ENCODE data around the gene SHANK1. TPM values are rescaled to one million over a fixed set of nuclear protein-coding genes. Genes with fewer than 3 reads are reported as not detected.

SHANK1 gene
- total and polyA plus RNA-seq, 11 donors: 0.03 to 2.1 (median 0.44) TPM; not detected in 1

DNA sequence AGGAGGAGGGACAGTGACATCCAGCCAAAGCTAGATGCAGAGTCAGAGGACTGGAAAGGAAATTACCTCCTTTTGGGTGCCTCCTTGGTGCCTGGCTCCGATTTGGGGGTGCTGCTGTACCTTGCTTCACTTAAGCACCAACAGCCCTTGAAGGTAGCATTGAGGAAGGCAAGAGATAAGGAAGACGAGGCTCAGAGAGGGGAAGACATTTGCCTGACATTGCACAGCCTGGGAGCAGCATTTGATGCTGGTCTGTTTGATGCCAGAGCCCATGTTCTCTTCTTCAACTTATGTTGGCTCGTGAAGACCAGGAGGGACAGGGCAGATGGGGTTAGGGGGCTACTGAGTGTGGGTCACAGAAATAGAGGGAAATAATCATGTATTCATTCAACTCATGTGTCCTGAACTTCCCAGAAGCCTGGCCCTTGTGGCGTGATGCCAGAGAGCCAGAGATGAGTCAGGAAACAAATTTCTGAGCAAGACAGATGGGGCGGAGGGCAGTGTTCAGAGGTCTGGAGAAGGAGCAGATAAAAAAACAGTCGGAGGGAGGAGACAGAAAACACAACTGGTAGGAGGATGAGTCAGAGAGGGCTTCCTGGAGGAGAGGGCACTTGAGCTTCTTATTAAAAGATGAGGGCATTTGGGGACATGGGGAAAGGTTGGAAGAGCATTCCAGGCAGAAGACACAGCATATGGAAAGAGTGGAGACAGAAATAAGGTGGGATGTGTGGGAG is 73.4 kb downstream of the SHANK1 start:
- no peak for ATAC-seq
- Histone ChIP-seq H3K9me3 (no peaks in the 10 kb centered on the region), H3K4me3 (no peak overlapping the region), H3K36me3 (no peaks in the 10 kb centered on the region), H3K27me3 (peaks cover 0 to 57% (median 13%) of the 10 kb centered on the region in 9 donors), H3K4me1 (no peaks in the 10 kb centered on the region), H3K27ac (no peak overlapping the region)
- no peak for DNase-seq
- TF ChIP-seq POLR2A (IDR thresholded peaks at IDR 0.05): no peak
- TF ChIP-seq, protein P1, sequence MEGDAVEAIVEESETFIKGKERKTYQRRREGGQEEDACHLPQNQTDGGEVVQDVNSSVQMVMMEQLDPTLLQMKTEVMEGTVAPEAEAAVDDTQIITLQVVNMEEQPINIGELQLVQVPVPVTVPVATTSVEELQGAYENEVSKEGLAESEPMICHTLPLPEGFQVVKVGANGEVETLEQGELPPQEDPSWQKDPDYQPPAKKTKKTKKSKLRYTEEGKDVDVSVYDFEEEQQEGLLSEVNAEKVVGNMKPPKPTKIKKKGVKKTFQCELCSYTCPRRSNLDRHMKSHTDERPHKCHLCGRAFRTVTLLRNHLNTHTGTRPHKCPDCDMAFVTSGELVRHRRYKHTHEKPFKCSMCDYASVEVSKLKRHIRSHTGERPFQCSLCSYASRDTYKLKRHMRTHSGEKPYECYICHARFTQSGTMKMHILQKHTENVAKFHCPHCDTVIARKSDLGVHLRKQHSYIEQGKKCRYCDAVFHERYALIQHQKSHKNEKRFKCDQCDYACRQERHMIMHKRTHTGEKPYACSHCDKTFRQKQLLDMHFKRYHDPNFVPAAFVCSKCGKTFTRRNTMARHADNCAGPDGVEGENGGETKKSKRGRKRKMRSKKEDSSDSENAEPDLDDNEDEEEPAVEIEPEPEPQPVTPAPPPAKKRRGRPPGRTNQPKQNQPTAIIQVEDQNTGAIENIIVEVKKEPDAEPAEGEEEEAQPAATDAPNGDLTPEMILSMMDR (IDR thresholded peaks at IDR 0.05): no peak
- 31 to 47% (median 38%) methylated on average over 6 of the region's 6 CpGs for WGBS, 4 donors
- intact Hi-C loops (cut with DNase I): no loop called here

DNA sequence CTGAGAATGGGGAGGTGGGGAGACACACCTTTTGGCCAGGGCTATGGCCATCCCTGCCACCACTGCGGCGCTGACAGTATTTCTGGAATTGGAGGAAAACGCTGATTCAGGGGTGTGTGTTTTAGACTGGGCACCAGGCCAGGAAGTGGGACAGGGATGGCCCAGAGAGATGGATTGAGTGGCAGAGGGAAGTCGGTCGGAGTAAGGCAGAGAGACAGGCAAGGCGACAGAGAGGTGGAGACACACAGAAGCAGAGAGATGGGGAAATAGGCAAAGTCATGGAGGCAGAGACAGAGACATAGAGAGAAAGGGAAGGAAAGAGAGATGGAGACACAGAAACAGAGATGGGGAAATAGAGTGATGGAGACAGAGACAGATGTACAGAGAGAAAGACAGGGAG is 74.5 kb downstream of the SHANK1 start:
- Histone ChIP-seq H3K9me3 (no peaks in the 10 kb centered on the region), H3K36me3 (no peaks in the 10 kb centered on the region), H3K27ac (no peak overlapping the region), H3K27me3 (peaks cover 0 to 65% (median 18%) of the 10 kb centered on the region in 9 donors), H3K4me3 (no peak overlapping the region), H3K4me1 (no peaks in the 10 kb centered on the region)
- 61 to 71% (median 67%) methylated on average over 6 of the region's 6 CpGs for whole genome bisulfite sequencing, 4 donors
- no peak for TF ChIP-seq POLR2A (IDR thresholded peaks at IDR 0.05)
- TF ChIP-seq, protein P1 (IDR thresholded peaks at IDR 0.05): no peak
- DNase-seq (no peak), ATAC-seq (no peak)
- intact Hi-C loops (cut with DNase I): no loop called here

DNA sequence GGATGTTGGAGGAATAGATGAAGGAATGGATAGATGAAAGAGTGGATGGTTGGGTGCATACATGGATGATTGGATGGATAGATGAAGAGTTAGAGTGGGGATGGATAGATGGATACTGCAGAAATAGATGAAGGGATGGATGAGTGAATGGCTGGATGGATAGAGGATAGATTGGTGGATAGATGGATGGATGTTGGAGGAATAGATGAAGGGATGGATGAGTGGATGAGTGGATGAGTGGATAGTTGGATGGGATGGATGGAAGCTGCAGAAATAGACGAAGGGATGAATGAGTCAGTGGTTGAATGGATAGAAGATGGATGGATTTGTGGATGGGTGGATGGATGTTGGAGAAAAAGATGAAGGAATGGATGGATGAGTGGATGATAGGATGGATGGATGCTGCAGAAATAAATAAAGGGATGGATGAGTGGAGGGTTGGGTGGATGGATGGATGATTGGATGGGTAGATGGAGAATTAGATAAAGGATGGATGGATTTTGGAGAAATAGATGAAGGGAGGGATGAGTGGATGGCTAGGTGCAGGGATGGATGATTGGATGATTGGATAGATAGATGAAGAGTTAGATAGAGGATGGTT is 75.2 kb downstream of the SHANK1 start:
- 34 to 48% (median 37%) methylated on average over 1 of the region's 1 CpG for WGBS, 4 donors
- H3K27ac ChIP-seq: no peak overlapping the region
- H3K9me3 ChIP-seq: no peaks in the 10 kb centered on the region
- ATAC-seq (no peak), DNase-seq (no peak)
- no peaks in the 10 kb centered on the region for H3K36me3 ChIP-seq
- H3K4me1 ChIP-seq: peaks cover 0 to 2% (median 0%) of the 10 kb centered on the region in 12 donors
- intact Hi-C loops (cut with DNase I): no loop called here
- peaks cover 0 to 69% (median 18%) of the 10 kb centered on the region in 9 donors for H3K27me3 ChIP-seq
- H3K4me3 ChIP-seq: no peak overlapping the region
- no peak for TF ChIP-seq POLR2A (IDR thresholded peaks at IDR 0.05)
- TF ChIP-seq, protein P1 (IDR thresholded peaks at IDR 0.05): no peak

DNA sequence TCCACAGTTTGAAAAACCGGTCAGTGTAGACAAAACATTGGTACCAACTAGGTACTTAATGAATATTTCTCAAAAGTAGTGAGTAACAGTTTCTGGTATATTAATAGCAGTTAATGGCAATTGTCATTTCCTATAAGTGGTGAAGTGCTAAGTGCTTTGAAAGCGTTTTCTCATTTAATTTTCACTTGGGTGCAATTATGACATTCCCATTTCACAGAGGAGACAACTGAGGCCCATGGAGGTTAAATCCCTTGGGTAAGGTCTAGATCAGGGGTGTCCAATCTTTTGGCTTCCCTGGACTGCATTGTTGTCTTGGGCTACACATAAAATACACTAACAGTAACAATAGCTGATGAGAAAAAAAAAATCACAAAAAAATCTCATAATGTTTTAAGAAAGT is 79.2 kb downstream of the SHANK1 start:
- Histone ChIP-seq H3K27ac (no peak overlapping the region), H3K36me3 (no peaks in the 10 kb centered on the region), H3K4me3 (no peak overlapping the region), H3K27me3 (peaks cover 5 to 76% (median 19%) of the 10 kb centered on the region in 9 donors), H3K4me1 (peaks cover 0 to 9% (median 0%) of the 10 kb centered on the region in 12 donors), H3K9me3 (peaks cover 0 to 4% (median 0%) of the 10 kb centered on the region in 12 donors)
- intact Hi-C loops (cut with DNase I): no loop called here
- no peak for ATAC-seq
- DNase-seq: no peak
- TF ChIP-seq, protein P1 (IDR thresholded peaks at IDR 0.05): no peak
- TF ChIP-seq POLR2A (IDR thresholded peaks at IDR 0.05): no peak
- WGBS, 4 donors: 69 to 78% (median 69%) methylated on average over 2 of the region's 2 CpGs

Measured in heart left ventricle (tissue), 16 donors.